ENCODE data around the gene PTPRD. TPM values are rescaled to one million over a fixed set of nuclear protein-coding genes. Genes with fewer than 3 reads are reported as not detected.

PTPRD gene
- total RNA-seq, 1 experiment from 2014 or later: 4.5 TPM

GRCh38 chr9:9754186-9754585 lies 858.6 kb downstream of the PTPRD start:
- no peak for DNase-seq (ENCODE audit: low read depth)

DNA sequence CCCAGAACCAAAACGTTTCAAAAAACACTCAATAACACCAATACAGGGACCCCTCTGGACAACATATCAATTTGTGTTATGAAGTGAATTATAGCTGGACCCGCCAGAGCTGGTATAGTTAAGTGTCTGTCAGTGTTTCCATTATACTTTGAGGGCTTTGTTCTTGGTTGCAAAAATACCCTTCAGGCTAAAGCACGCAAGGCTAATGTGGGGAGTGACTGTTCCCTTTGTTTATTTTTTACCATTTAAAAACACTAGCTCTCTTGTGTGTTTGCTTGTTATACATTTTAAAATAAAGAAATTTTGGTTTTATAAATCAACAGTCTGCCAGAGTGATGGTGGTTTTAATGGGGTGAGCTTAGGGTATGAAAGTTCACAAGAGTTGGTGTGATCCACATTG lies 859.5 kb downstream of the PTPRD start:
- DNase-seq (ENCODE audit: low read depth): no peak

DNA sequence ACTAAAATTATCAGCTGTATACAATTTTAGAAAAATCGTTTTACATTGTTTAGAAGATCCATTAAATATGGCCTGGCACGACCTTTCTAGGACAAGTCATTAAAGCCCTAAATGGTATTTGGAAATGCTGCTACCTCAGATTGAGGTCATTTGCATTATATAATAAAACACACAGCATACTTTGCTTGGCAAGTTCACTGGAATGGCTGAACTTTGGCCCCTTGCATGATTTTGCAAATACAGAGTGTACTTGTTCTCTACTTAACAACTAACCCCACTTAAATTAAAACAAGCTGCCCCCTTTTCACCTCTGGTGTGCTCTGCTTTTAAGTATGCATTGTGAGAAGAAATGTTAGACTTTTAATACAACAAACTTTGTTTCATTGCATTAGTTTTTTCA lies 860.1 kb downstream of the PTPRD start:
- no peak for DNase-seq (ENCODE audit: low read depth)

- no peak for DNase-seq (ENCODE audit: low read depth)
Measured at GRCh38 chr9:9751996-9752395, 860.8 kb downstream of the PTPRD start.

GRCh38 chr9:9750719-9751118 lies 862.1 kb downstream of the PTPRD start:
- DNase-seq (ENCODE audit: low read depth): no peak

DNA sequence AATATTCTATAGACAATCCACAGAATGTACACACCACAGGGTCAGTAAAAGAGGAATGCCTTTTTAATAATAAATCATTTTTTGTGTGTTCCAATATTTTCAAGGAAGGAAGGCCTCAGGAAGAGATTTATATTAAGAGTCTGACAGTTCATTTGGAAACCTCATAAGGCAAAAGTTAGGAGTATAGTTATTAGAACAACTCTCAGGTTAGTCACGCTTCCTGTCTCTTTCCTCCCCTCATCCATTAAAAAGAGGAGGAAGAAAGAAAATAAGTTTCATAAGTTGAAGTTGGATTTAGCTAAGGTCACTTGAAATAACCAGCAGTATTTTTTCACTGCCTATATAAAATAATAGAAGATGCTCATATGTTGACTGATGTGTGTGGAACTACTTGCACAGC lies 863.2 kb downstream of the PTPRD start:
- no peak for DNase-seq (ENCODE audit: low read depth)

DNA sequence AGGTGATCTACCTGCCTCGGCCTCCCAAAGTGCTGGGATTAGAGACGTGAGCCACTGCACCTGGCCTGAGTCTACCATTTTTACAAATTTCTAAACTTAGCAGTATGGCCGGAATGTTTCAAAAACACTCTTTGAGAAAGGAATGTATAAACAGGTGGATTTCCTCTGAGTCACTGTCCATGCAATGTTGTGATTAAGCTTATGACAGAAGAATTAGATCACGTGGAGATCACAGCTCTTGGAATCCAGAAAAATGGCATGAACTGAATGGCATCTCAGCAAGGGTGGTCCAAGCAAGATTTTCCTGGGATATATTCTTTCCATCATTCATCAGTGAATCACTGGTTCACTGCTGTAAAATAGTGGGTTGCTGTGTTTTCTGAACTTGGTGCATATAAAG lies 865.0 kb downstream of the PTPRD start:
- DNase-seq (ENCODE audit: low read depth): no peak

- DNase-seq (ENCODE audit: low read depth): no peak
Measured at GRCh38 chr9:9746826-9747225, 866.0 kb downstream of the PTPRD start.

GRCh38 chr9:9743822-9744221 lies 869.0 kb downstream of the PTPRD start:
- DNase-seq (ENCODE audit: low read depth): no peak

DNA sequence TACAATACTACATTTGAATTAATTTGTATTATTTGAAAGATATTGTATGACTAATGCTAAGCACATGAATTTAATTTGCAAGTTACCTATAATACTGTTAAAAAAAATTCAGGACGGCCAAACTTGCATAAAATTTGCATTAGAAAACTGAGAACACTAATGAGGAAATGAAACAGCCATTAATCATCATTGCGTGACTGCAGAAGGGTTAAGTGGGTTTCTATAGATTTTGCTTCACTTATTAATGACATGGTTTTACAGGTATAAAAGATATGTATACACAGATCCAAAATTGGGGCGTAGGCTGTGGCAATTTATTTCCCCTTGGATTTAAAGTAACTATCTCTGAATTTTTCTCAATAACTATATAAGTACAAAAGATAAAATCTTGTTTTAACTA lies 882.6 kb downstream of the PTPRD start:
- no peak for DNase-seq (ENCODE audit: low read depth)

DNA sequence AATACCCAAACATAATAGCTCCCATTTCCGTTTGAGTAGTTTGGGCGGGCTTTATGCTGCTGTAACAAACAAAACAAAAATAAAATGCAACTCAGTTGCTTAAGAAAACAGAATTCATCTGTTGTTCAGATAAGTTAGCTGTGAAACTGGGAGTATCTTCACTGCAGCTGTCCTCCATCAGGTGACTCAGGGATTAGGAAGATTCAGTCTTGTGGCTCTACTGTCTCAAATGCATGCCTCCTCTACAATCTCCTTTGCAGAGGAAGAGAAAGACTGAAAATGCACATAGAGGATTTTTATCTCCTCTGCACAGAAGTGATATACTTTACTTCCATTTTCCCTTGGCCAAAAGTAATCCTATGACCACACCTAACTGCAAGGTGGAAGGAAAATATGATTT lies 883.7 kb downstream of the PTPRD start:
- no peak for DNase-seq (ENCODE audit: low read depth)

DNA sequence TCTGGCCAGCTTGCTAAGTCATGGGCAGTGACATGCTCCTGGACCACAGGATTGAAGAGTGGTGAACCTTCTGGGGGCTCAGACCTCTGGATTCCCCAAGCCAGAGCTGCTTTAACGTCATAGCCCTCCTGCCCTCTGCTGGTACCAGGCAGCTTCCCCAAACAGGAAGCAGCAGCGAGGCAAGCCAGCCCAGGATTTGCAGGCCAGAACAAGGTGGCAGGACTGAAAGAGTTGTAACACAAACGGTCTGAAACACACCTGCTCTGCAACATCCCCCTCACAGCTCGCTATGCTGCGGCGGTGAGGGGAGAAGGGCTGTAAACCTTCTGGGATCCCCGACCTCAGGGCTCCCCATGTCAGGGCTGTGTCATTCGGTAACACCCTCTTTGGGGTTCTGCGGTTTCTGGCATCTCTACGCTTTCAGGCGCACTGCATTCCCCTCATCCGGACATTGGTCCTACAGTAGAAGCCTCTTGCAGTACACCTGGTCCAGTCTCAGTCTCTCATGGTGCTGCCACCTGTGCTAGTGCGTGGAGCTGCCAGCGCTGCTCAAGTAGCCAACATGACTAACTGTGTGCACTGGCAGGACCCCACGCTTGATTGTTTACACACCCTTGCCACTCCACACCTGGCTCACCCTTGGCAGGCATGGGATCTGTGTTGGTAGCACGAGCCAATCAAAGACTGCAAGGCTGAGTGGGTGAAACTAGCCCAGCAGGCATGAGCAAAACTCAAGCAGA lies 893.3 kb downstream of the PTPRD start:
- no peak for DNase-seq (ENCODE audit: low read depth)

DNA sequence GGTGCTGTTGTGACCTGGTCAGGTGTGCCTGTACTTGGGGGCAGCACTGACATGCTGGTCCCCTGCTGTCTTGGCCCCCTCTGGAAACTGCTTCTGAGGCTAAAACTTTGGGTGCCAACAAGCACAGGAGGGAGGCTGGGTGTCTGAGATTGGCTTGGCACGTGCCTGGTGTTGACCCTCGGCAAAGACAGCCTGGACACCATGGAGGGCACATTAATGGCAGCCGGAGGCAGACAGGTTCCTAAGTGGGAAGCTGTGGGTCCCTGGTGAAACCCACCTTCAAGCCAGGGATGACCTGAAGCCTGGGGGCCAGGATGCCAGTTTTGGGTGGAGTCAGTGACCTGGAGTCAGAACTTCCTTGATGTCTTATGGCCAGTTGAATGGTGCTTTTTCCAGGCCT lies 894.1 kb downstream of the PTPRD start:
- no peak for DNase-seq (ENCODE audit: low read depth)

GRCh38 chr9:9679433-9679832 lies 933.4 kb downstream of the PTPRD start:
- DNase-seq (ENCODE audit: low read depth): no peak

- no peak for DNase-seq (ENCODE audit: low read depth)
Measured at GRCh38 chr9:9674461-9674860, 938.3 kb downstream of the PTPRD start.

- DNase-seq (ENCODE audit: low read depth): no peak
Measured at GRCh38 chr9:9670454-9670853, 942.3 kb downstream of the PTPRD start.

GRCh38 chr9:9645006-9645405 lies 967.8 kb downstream of the PTPRD start:
- DNase-seq (ENCODE audit: low read depth): no peak

DNA sequence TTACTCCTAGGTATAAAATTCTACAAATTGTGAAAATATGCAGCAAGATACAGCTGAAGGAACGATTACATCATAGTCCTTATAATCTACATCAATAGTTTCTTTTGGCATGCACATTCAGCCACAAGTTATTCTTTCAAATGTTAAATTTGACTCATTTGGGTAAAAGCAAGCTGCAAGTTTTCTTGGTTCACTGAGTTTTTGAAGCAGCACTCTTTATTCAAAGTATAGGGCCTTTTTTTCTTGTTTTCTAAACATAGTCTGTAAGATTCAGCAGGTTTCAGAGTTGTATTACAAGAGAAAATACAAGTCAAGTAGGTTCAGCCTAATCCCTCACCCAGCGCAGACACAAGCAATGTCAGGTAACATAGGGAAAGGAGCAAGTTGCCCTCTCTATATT lies 981.5 kb downstream of the PTPRD start:
- DNase-seq (ENCODE audit: low read depth): no peak

- DNase-seq (ENCODE audit: low read depth): no peak
Measured at GRCh38 chr9:9625248-9625647, 987.6 kb downstream of the PTPRD start.

DNA sequence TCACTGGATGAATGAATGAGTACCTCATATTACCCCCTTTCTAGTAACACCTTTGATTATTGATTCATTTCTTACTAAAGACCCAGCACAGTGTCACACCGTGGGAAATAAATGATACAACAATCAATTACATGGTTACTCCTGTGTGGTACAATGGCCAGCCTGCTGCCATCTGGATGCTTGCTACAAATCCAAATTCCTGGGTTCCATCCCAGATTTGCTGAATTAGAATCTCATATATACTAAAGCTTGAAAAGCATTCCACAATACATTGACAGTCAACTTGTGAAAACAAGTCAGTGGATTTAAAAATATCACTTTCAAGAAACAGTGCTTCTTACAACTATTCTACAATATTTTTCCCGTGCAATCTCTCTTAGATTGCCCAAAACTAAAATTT lies 989.3 kb downstream of the PTPRD start:
- DNase-seq (ENCODE audit: low read depth): no peak

DNA sequence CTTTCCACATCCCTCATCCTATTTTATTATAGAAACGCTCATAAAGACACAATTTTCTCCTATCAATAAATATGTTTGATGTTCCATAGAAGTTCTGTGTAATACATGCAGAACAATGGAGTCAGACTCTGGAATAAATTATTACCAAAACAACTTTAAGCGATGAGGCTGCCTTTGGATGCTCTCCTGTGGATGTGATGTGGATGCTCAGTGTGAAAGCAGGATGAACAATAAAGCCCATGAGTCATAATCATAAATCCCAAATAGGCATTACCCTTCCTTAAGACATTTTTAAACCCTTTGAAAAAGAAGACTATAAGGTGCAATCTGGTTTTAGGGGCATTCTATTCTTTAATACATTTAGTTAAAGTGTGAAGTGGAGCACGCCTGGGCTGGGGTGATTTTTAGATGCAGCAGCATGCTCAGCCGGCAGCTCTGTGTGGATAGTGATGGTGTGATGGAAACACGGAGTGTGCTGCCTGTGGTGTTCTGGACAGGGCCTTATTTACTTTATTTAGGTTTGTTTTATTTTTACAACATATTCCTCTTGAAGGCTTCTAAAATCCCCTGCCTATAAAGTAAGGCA lies 991.4 kb downstream of the PTPRD start:
- no peak for DNase-seq (ENCODE audit: low read depth)

- no peak for DNase-seq (ENCODE audit: low read depth)
Measured at GRCh38 chr9:9620736-9621135, 992.1 kb downstream of the PTPRD start.

DNA sequence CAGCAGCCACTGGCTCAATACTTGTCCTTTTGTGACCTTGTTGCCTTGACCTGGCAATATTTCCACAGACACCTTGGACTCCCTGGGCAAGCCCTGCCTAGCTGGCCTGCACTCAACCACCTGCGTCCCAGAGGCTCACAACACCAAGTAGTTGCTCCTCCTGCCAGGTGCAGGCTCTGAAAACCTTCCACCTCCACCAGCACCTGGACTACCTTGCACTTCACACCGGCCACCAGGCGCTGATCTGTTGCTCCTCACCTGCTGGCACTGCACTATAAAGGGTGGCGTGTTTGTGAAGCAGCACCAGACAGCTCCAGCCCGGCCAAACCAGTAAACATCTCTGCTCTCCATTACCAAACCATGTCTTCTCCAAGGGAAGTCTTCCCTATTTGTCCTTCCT lies 997.7 kb downstream of the PTPRD start:
- no peak for DNase-seq (ENCODE audit: low read depth)

DNA sequence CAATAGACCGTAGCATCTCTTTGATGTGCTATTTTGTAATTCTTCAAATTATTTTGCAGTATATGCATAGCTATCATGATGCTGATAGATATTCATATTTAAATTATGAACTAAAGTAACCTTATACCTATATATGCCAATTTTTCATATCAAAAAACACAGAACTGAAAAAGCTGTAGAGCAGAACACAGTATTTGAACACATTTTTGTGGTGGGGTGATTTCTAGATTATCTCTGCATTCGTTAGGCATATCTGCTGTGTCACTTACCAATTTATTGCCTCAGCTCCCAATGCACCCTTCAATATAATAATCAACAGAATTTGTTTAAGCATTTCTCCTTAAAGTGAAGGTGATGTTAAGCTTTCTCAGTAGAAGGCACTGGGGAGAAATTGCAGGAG lies 998.2 kb downstream of the PTPRD start:
- DNase-seq (ENCODE audit: low read depth): no peak
